SK-MEL-5 (cell line): Measurements from ENCODE around the gene PATJ. TPM values are rescaled to one million over a fixed set of nuclear protein-coding genes. Genes with fewer than 3 reads are reported as not detected.
"Not testable (repeated sequence)": the region's sequence is repeated elsewhere in the genome, so short reads cannot be mapped to it uniquely, and the experiment has no call there.

ENCODE experiments used
- DNase-seq: peaks from one replicate; pipeline ENCODE4 v3.0.0-alpha.2; 2016; ENCODE audit warnings: low read depth, low spot score
- in situ Hi-C: cut with HindIII; loops from 2 replicates; pipeline ENCODE4 v1.10.0; 2016; ENCODE audit warnings: low sequenced_read_pairs, high pct_unique_total_duplicates, low pct_unique_long_range_greater_than_20kb
- total RNA-seq: library from RNA; depleted of rRNA; stranded (reverse); fragments of >200 nt; shearing (Covaris generic); gene quantifications from 2 replicates; pipeline ENCODE4 v1.2.3, GENCODE V29; 2014

PATJ gene
- total RNA-seq, 1 experiment from 2014 or later = 6.3 TPM

- in situ Hi-C loops = no loop called here
- DNase-seq = no peak
Observed at GRCh38 chr1:62117018-62117750, 374.9 kb downstream of the PATJ start.

GRCh38 chr1:62126579-62127290, 384.5 kb downstream of the PATJ start:
- DNase-seq = no peak
- in situ Hi-C loops = no loop called here

- in situ Hi-C loops = no loop called here
- DNase-seq = no peak
Observed at GRCh38 chr1:62128745-62129144, 386.5 kb downstream of the PATJ start.

- peak; percentile 80 for DNase-seq
- in situ Hi-C loops = no loop called here
Observed at GRCh38 chr1:62131093-62131725, 388.9 kb downstream of the PATJ start.

- in situ Hi-C loops = no loop called here
- no peak for DNase-seq
Observed at GRCh38 chr1:62138029-62138428, 395.7 kb downstream of the PATJ start.

GRCh38 chr1:62139410-62139809, 397.1 kb downstream of the PATJ start:
- in situ Hi-C loops = no loop called here
- DNase-seq = no peak

GRCh38 chr1:62140666-62141065, 398.4 kb downstream of the PATJ start:
- in situ Hi-C loops = no loop called here
- no peak for DNase-seq

- DNase-seq = no peak
- in situ Hi-C loops = no loop called here
Observed at GRCh38 chr1:62142496-62142895, 400.2 kb downstream of the PATJ start.

GRCh38 chr1:62144238-62144831, 402.1 kb downstream of the PATJ start:
- peak; percentile 71 for DNase-seq
- in situ Hi-C loops = no loop called here

GRCh38 chr1:62159940-62160348, 417.7 kb downstream of the PATJ start:
- no peak for DNase-seq
- in situ Hi-C loops = no loop called here

GRCh38 chr1:62161711-62162110, 419.4 kb downstream of the PATJ start:
- no peak for DNase-seq
- in situ Hi-C loops = no loop called here

GRCh38 chr1:62170380-62170779, 428.1 kb downstream of the PATJ start:
- DNase-seq, in situ Hi-C loops: not testable (repeated sequence)

- in situ Hi-C loops = no loop called here
- DNase-seq = peak; percentile 67
Observed at GRCh38 chr1:62175568-62176179, 433.4 kb downstream of the PATJ start.

- DNase-seq = no peak
- in situ Hi-C loops = no loop called here
Observed at GRCh38 chr1:62176597-62177312, 434.5 kb downstream of the PATJ start.

- in situ Hi-C loops = no loop called here
- DNase-seq = no peak
Observed at GRCh38 chr1:62177621-62178020, 435.3 kb downstream of the PATJ start.

GRCh38 chr1:62178372-62178771, 436.1 kb downstream of the PATJ start:
- DNase-seq = no peak
- in situ Hi-C loops = no loop called here

- in situ Hi-C loops, DNase-seq: not testable (repeated sequence)
Observed at GRCh38 chr1:62180054-62180453, 437.8 kb downstream of the PATJ start.
